ENCODE results near the gene HES6. TPM values are rescaled to one million over a fixed set of nuclear protein-coding genes. Genes with fewer than 3 reads are reported as not detected.

Gene HES6
- total and polyA plus RNA-seq, 10 of the 15 experiments (the other 5 are each of a cell fraction or from before 2014, with no cell fraction given): 0.11 to 1.7 (median 0.83) TPM

DNA sequence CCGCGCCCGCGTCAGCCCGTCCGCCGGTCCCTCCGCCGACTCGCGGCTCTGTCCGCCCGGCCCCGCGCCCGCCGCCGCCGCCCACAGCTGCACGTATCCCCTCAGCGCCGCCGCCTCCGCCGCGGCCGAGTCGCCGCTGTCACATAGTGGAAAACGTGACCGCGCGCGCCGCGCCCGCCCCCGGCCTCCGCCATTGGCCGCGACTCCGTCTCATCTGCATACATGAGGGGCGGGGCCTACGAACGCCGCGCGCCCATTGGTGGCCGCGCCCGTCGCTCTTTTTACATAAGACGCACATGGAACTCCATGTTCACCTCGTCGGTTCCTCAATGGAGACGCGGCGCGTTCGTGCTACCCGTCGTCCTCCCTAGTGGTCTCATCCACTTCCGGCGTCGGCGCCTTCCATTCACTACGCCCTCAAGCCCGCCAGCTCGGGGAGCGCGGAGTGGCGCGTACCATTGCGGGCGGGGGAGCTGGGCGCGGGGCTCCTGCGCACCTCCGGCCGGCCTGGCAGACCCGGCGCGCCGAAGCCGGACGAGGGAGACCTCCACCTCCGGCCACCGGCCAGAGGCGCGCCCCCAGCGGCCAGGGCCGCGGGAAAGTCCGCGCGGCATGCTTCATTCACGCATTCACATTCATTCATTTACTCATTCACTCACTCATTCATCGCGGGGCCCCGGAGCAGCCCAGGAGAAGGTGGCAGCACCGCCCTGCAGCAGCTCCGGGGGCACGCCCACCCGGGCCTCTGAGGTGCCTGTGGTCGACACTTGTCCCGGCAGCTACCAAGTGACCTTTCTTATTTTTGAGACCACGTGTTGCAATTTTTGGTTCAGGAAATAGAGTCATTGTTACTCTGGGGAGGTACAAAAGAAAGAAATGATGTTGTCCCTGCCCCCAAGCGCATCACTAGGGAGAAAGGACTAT lies 49.1 kb upstream of the HES6 start (continued):
- TF ChIP-seq SPI1 (IDR thresholded peaks at IDR 0.05; ENCODE audit: borderline replicate concordance, insufficient read depth, low read depth, low read length) (peak; percentile 17; the same call in 1 of the 2 replicates), POU2F2 (IDR thresholded peaks at IDR 0.05; ENCODE audit: borderline replicate concordance, low read depth, low read length) (peak; percentile 98), WRNIP1 (IDR thresholded peaks at IDR 0.05; ENCODE audit: borderline replicate concordance, low read depth, low read length) (no peak), RAD51 (IDR thresholded peaks at IDR 0.05) (peak; percentile 76), CEBPB (IDR thresholded peaks at IDR 0.05; ENCODE audit: borderline replicate concordance in 1 of 2, low read depth in 2 of 2, low read length in 2 of 2) (no peak), RBBP5 (conservative IDR thresholded peaks at IDR 0.05) (no peak), CUX1 (IDR thresholded peaks at IDR 0.05; ENCODE audit: insufficient replicate concordance, low read depth, low read length) (no peak), CREM (IDR thresholded peaks at IDR 0.05; ENCODE audit: low read depth) (peak; percentile 86), PML (IDR thresholded peaks at IDR 0.05; ENCODE audit: low read length) (0 out of 2 replicates have a peak, but pooled peaks have one; percentile 48), CREB1 (IDR thresholded peaks at IDR 0.05; ENCODE audit: low read depth) (peak; percentile 93)
- TF ChIP-seq, protein P1, sequence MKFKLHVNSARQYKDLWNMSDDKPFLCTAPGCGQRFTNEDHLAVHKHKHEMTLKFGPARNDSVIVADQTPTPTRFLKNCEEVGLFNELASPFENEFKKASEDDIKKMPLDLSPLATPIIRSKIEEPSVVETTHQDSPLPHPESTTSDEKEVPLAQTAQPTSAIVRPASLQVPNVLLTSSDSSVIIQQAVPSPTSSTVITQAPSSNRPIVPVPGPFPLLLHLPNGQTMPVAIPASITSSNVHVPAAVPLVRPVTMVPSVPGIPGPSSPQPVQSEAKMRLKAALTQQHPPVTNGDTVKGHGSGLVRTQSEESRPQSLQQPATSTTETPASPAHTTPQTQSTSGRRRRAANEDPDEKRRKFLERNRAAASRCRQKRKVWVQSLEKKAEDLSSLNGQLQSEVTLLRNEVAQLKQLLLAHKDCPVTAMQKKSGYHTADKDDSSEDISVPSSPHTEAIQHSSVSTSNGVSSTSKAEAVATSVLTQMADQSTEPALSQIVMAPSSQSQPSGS (IDR thresholded peaks at IDR 0.05; ENCODE audit: low read length): no peak
- TF ChIP-seq, protein P2, sequence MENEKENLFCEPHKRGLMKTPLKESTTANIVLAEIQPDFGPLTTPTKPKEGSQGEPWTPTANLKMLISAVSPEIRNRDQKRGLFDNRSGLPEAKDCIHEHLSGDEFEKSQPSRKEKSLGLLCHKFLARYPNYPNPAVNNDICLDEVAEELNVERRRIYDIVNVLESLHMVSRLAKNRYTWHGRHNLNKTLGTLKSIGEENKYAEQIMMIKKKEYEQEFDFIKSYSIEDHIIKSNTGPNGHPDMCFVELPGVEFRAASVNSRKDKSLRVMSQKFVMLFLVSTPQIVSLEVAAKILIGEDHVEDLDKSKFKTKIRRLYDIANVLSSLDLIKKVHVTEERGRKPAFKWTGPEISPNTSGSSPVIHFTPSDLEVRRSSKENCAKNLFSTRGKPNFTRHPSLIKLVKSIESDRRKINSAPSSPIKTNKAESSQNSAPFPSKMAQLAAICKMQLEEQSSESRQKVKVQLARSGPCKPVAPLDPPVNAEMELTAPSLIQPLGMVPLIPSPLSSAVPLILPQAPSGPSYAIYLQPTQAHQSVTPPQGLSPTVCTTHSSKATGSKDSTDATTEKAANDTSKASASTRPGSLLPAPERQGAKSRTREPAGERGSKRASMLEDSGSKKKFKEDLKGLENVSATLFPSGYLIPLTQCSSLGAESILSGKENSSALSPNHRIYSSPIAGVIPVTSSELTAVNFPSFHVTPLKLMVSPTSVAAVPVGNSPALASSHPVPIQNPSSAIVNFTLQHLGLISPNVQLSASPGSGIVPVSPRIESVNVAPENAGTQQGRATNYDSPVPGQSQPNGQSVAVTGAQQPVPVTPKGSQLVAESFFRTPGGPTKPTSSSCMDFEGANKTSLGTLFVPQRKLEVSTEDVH (IDR thresholded peaks at IDR 0.05; ENCODE audit: low read depth, partially characterized antibody): no peak
- TF ChIP-seq, protein P3, sequence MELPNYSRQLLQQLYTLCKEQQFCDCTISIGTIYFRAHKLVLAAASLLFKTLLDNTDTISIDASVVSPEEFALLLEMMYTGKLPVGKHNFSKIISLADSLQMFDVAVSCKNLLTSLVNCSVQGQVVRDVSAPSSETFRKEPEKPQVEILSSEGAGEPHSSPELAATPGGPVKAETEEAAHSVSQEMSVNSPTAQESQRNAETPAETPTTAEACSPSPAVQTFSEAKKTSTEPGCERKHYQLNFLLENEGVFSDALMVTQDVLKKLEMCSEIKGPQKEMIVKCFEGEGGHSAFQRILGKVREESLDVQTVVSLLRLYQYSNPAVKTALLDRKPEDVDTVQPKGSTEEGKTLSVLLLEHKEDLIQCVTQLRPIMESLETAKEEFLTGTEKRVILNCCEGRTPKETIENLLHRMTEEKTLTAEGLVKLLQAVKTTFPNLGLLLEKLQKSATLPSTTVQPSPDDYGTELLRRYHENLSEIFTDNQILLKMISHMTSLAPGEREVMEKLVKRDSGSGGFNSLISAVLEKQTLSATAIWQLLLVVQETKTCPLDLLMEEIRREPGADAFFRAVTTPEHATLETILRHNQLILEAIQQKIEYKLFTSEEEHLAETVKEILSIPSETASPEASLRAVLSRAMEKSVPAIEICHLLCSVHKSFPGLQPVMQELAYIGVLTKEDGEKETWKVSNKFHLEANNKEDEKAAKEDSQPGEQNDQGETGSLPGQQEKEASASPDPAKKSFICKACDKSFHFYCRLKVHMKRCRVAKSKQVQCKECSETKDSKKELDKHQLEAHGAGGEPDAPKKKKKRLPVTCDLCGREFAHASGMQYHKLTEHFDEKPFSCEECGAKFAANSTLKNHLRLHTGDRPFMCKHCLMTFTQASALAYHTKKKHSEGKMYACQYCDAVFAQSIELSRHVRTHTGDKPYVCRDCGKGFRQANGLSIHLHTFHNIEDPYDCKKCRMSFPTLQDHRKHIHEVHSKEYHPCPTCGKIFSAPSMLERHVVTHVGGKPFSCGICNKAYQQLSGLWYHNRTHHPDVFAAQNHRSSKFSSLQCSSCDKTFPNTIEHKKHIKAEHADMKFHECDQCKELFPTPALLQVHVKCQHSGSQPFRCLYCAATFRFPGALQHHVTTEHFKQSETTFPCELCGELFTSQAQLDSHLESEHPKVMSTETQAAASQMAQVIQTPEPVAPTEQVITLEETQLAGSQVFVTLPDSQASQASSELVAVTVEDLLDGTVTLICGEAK (IDR thresholded peaks at IDR 0.05; ENCODE audit: borderline replicate concordance): no peak

Measured in GM12878 (cell line).